ENCODE measurements around the gene CMC1.

CMC1 gene

GRCh38 chr3:28320981-28321380 lies 79.6 kb downstream of the CMC1 start:
- Histone ChIP-seq H3K27ac (no peak overlapping the region), H3K9me3 (ENCODE audit: low read depth, low read length) (no peaks in the 10 kb centered on the region), H3K9ac (ENCODE audit: insufficient read length) (no peak overlapping the region), H3K4me3 (no peak overlapping the region), H3K36me3 (ENCODE audit: insufficient read depth, low read length) (no peaks in the 10 kb centered on the region; the same call in 1 of the 2 replicates)
- no peak for TF ChIP-seq POLR2AphosphoS5 (IDR thresholded peaks at IDR 0.05; ENCODE audit: borderline replicate concordance, low read depth, low read length)
- no peak for TF ChIP-seq FOXP2 (optimal IDR thresholded peaks at IDR 0.05; ENCODE audit: control extremely low read depth, extremely low read length, insufficient read depth)
- TF ChIP-seq EZH2 (IDR thresholded peaks at IDR 0.05), result no peak
- DNase-seq (ENCODE audit: low read depth, low spot score), result no peak

- no peaks in the 10 kb centered on the region for H3K9me3 ChIP-seq (ENCODE audit: low read depth, low read length)
- no peak overlapping the region for H3K27ac ChIP-seq
- H3K9ac ChIP-seq (ENCODE audit: insufficient read length), result no peak overlapping the region
- no peak for DNase-seq (ENCODE audit: low read depth, low spot score)
- TF ChIP-seq POLR2AphosphoS5 (IDR thresholded peaks at IDR 0.05; ENCODE audit: borderline replicate concordance, low read depth, low read length) (no peak), FOXP2 (optimal IDR thresholded peaks at IDR 0.05; ENCODE audit: control extremely low read depth, extremely low read length, insufficient read depth) (no peak), EZH2 (IDR thresholded peaks at IDR 0.05) (no peak)
- H3K36me3 ChIP-seq (ENCODE audit: insufficient read depth, low read length), result peaks cover 4% of the 10 kb centered on the region; the same call in 1 of the 2 replicates
- no peak overlapping the region for H3K4me3 ChIP-seq
These were observed 81.0 kb downstream of the CMC1 start for GRCh38 chr3:28322464-28322863.

DNA sequence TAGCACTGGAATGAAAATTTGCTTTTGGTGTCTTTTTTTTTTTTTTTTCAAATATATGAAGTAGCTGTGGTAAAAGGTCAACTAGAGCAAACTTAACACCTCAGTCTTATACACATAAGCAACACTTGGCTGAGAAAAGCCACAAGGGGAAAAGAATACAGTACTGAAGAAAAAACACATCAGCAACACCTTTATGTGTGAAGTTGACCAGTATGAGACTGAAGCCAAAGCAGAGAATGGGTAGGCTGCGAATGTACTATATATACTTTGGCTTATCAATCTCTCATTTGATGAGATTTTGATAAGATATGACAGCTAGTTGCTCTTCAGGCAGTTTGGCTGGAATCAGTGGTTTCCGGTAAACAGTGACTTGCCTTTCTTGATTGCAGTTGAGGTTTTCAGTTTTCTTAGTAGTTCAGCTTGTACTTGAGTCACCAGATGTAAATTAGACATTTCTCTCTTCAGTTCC lies 85.1 kb downstream of the CMC1 start:
- Histone ChIP-seq H3K4me3 (no peak overlapping the region), H3K36me3 (ENCODE audit: insufficient read depth, low read length) (peaks cover 4% of the 10 kb centered on the region; the same call in 1 of the 2 replicates), H3K9me3 (ENCODE audit: low read depth, low read length) (no peaks in the 10 kb centered on the region), H3K9ac (ENCODE audit: insufficient read length) (no peak overlapping the region), H3K27ac (no peak overlapping the region)
- DNase-seq (ENCODE audit: low read depth, low spot score), result no peak
- no peak for TF ChIP-seq POLR2AphosphoS5 (IDR thresholded peaks at IDR 0.05; ENCODE audit: borderline replicate concordance, low read depth, low read length)

- TF ChIP-seq EZH2 (IDR thresholded peaks at IDR 0.05) (no peak), POLR2AphosphoS5 (IDR thresholded peaks at IDR 0.05; ENCODE audit: borderline replicate concordance, low read depth, low read length) (no peak), FOXP2 (optimal IDR thresholded peaks at IDR 0.05; ENCODE audit: control extremely low read depth, extremely low read length, insufficient read depth) (no peak)
- DNase-seq (ENCODE audit: low read depth, low spot score), result no peak
- Histone ChIP-seq H3K4me3 (no peak overlapping the region), H3K36me3 (ENCODE audit: insufficient read depth, low read length) (peaks cover 4% of the 10 kb centered on the region; the same call in 1 of the 2 replicates), H3K9me3 (ENCODE audit: low read depth, low read length) (no peaks in the 10 kb centered on the region), H3K9ac (ENCODE audit: insufficient read length) (no peak overlapping the region), H3K27ac (no peak overlapping the region)
These were observed 87.1 kb downstream of the CMC1 start for GRCh38 chr3:28328188-28329151.

DNA sequence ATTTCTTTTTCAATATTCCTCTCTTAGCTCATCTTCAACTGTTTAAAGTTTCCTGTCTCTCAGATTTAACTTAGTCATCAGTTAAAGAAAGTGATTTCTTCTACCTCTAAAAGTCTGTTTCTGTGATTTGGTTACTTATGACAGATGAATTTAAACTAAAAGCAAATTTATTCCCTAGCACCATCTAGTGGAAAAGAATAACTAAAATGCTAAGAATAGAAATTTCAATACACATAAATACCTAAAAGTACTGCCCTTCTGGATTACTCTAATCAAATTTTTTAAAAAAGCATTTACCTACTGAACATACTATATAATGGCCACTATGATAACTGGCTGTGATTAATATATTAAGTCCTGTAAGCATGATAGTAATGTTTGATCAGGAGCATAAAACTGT lies 93.1 kb downstream of the CMC1 start:
- H3K9ac ChIP-seq (ENCODE audit: insufficient read length), result no peak overlapping the region
- peaks cover 4% of the 10 kb centered on the region; the same call in 1 of the 2 replicates for H3K36me3 ChIP-seq (ENCODE audit: insufficient read depth, low read length)
- no peak overlapping the region for H3K4me3 ChIP-seq
- no peak for DNase-seq (ENCODE audit: low read depth, low spot score)
- no peaks in the 10 kb centered on the region for H3K9me3 ChIP-seq (ENCODE audit: low read depth, low read length)
- no peak overlapping the region for H3K27ac ChIP-seq
- TF ChIP-seq FOXP2 (optimal IDR thresholded peaks at IDR 0.05; ENCODE audit: control extremely low read depth, extremely low read length, insufficient read depth) (no peak), POLR2AphosphoS5 (IDR thresholded peaks at IDR 0.05; ENCODE audit: borderline replicate concordance, low read depth, low read length) (no peak), EZH2 (IDR thresholded peaks at IDR 0.05) (no peak)

DNA sequence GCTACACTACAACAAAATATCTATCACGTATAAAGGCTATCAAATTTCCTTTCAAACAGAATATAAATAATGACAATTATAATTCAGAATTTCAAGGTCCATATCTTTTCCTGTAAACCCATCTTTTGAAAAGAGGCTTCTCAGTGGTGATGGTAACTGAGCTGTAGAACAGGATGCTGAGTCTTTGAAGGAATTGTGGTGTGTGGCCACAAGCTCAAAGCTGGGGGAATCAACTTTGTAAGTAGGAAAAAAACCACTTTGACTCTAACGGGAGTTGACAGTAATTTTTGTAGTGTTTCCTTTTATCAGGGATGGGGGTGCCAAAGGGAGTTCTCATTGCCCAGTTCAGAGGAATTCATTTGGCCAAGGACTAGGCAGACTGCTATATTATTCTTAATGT lies 93.8 kb downstream of the CMC1 start:
- H3K9ac ChIP-seq (ENCODE audit: insufficient read length), result no peak overlapping the region
- no peak overlapping the region for H3K27ac ChIP-seq
- no peaks in the 10 kb centered on the region for H3K9me3 ChIP-seq (ENCODE audit: low read depth, low read length)
- DNase-seq (ENCODE audit: low read depth, low spot score), result no peak
- H3K4me3 ChIP-seq, result no peak overlapping the region
- no peak for TF ChIP-seq POLR2AphosphoS5 (IDR thresholded peaks at IDR 0.05; ENCODE audit: borderline replicate concordance, low read depth, low read length)
- no peak for TF ChIP-seq FOXP2 (optimal IDR thresholded peaks at IDR 0.05; ENCODE audit: control extremely low read depth, extremely low read length, insufficient read depth)
- TF ChIP-seq EZH2 (IDR thresholded peaks at IDR 0.05), result no peak
- peaks cover 10% of the 10 kb centered on the region; the same call in 1 of the 2 replicates for H3K36me3 ChIP-seq (ENCODE audit: insufficient read depth, low read length)

GRCh38 chr3:28337230-28337629 lies 95.8 kb downstream of the CMC1 start:
- Histone ChIP-seq H3K4me3 (no peak overlapping the region), H3K9ac (ENCODE audit: insufficient read length) (no peak overlapping the region), H3K9me3 (ENCODE audit: low read depth, low read length) (no peaks in the 10 kb centered on the region), H3K36me3 (ENCODE audit: insufficient read depth, low read length) (peaks cover 12% of the 10 kb centered on the region; the same call in 1 of the 2 replicates), H3K27ac (no peak overlapping the region)
- TF ChIP-seq EZH2 (IDR thresholded peaks at IDR 0.05) (no peak), FOXP2 (optimal IDR thresholded peaks at IDR 0.05; ENCODE audit: control extremely low read depth, extremely low read length, insufficient read depth) (no peak), POLR2AphosphoS5 (IDR thresholded peaks at IDR 0.05; ENCODE audit: borderline replicate concordance, low read depth, low read length) (no peak)
- no peak for DNase-seq (ENCODE audit: low read depth, low spot score)

GRCh38 chr3:28343144-28343543 lies 101.7 kb downstream of the CMC1 start:
- Histone ChIP-seq H3K9ac (ENCODE audit: insufficient read length) (no peak overlapping the region), H3K27ac (no peak overlapping the region), H3K4me3 (no peak overlapping the region), H3K9me3 (ENCODE audit: low read depth, low read length) (no peaks in the 10 kb centered on the region), H3K36me3 (ENCODE audit: insufficient read depth, low read length) (0 out of 2 replicates have a peak, but pooled peaks cover 8% of the 10 kb centered on the region)
- DNase-seq (ENCODE audit: low read depth, low spot score), result no peak
- TF ChIP-seq EZH2 (IDR thresholded peaks at IDR 0.05) (no peak), FOXP2 (optimal IDR thresholded peaks at IDR 0.05; ENCODE audit: control extremely low read depth, extremely low read length, insufficient read depth) (no peak), POLR2AphosphoS5 (IDR thresholded peaks at IDR 0.05; ENCODE audit: borderline replicate concordance, low read depth, low read length) (no peak)
